OCI-M2 (cell line): ENCODE data around the gene FLYWCH2.
"Not testable (repeated sequence)": the region's sequence is repeated elsewhere in the genome, so short reads cannot be mapped to it uniquely, and the experiment has no call there.

Experiments used
- DNase-seq: peaks from one replicate; lab custom pipeline; 2025; ENCODE audit not compliant: unreplicated experiment; lab: John Stamatoyannopoulos, UW

The FLYWCH2 gene

DNA sequence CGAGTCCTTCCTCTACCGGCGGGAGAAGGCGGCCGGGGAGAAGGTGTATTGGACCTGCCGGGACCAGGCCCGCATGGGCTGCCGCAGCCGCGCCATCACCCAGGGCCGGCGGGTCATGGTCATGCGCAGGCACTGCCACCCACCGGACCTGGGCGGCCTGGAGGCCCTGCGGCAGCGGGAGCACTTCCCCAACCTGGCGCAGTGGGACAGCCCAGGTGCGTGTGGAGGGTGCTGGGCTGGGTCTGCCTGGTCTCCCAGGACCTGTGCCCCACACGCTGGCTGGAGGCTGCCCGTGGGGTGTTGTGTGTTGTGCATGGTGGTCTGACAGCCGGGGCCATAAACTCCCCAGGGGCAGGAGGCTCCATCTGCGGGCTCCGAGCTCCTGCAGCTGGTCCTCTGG lies 54.2 kb downstream of the FLYWCH2 start:
- DNase-seq: no peak

DNA sequence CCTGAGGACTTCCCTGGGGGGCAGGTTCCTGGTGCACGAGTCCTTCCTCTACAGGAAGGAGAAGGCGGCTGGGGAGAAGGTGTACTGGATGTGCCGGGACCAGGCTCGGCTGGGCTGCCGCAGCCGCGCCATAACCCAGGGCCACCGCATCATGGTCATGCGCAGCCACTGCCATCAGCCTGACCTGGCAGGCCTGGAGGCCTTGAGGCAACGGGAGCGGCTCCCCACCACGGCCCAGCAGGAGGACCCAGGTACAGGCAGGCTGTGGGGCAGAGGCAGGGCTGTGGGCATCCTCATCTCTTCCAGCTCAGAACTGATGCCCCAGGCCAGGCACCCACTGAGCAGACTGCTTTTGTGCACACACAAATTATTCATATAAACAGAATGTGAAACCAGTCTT lies 55.2 kb downstream of the FLYWCH2 start:
- DNase-seq: no peak

DNA sequence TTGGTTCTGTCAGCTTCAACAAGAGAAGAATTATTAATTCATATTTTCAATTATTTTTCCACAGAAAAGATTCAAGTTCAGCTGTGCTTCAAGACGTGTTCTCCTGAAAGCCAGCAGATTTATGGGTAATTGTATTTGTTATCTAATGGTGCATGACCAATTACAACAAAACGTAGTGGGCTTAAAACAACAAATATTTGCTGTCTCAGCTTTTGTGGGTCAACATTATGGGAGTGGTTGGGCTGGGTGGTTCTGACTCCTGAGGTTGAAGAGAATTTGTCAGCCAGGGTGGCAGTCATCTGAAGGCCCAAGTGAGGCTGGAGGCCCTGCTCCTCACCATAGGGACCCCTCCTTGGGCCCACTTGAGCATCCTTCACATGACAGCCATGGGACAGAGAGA lies 57.0 kb downstream of the FLYWCH2 start:
- no peak for DNase-seq

DNA sequence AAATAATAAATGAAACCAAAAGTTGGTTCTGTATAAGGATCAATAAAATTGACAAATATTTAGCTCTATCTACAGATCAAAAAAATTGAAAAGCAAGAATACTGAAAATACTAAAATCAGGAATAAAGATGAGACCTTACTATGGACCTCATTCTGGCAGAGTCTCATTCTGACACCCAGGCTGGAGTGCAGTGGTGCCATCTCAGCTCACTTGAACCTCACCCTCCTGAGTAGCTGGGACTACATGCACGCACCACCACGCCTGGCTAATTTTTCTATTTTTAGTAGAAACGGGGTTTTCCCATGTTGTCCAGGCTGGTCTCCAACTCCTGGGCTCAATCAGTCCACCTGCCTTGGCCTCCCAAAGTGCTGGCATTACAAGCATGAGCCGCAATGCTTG lies 59.0 kb downstream of the FLYWCH2 start:
- no peak for DNase-seq

DNA sequence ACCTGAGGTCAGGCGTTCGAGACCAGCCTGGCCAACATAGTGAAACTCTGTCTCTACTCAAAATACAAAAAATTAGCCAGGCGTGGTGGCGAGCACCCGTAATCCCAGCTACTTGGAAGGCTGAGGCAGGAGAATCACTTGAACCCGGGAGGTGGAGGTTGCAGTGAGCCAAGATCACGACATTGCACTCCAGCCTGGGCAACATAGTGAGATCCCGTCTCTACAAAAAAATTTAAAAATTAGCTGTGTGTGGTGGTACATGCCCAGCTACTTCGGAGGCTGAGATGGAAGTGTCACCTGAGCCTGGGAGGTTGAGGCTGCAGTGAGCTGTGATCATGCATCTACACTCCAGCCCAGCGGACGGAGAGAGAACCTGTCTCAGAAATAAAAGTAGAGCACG lies 60.7 kb downstream of the FLYWCH2 start:
- DNase-seq: not testable (repeated sequence)

DNA sequence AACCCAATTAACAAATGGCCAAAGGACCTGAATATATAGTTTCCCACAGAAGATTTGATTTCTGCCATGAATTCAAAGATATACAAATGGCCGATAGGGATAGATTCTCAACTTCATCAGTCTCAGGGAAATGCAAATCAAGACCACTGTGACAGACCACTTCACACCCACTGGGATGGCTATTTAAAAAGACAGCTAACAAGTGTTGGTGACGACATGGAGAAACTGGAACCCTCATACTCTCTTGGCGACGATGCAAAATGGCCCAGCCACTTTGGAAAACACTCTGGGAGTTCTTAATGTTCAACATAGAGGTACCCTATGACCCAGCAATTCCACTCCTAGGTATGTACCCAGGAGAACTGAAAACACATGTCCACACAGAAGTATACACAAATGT lies 63.6 kb downstream of the FLYWCH2 start:
- DNase-seq: no peak
